ENCODE measurements around the gene EIF6.

Gene EIF6

GRCh38 chr20:35281506-35282101, 3.0 kb downstream of the EIF6 start:
- in situ Hi-C loops (cut with MboI; ENCODE audit: low sequenced_read_pairs) = no loop called here

GRCh38 chr20:35280523-35280922, 4.0 kb downstream of the EIF6 start:
- in situ Hi-C loops (cut with MboI; ENCODE audit: low sequenced_read_pairs) = no loop called here

- in situ Hi-C loops (cut with MboI; ENCODE audit: low sequenced_read_pairs) = no loop called here
Observed at GRCh38 chr20:35279533-35280174, 4.9 kb downstream of the EIF6 start.

GRCh38 chr20:35279040-35279439, 5.5 kb downstream of the EIF6 start:
- in situ Hi-C loops (cut with MboI; ENCODE audit: low sequenced_read_pairs) = no loop called here

GRCh38 chr20:35277531-35278395, 6.8 kb downstream of the EIF6 start, which contains the start of gene MMP24OS:
Gene MMP24OS (minus strand): TSS chr20:35278122. CDS start chr20:35277929, 193 bp downstream.
- in situ Hi-C loops (cut with MboI; ENCODE audit: low sequenced_read_pairs) = no loop called here

- in situ Hi-C loops (cut with MboI; ENCODE audit: low sequenced_read_pairs) = no loop called here
Observed at GRCh38 chr20:35277127-35277526, 7.4 kb downstream of the EIF6 start.

- in situ Hi-C loops (cut with MboI; ENCODE audit: low sequenced_read_pairs) = no loop called here
Observed at GRCh38 chr20:35276408-35276807, 8.2 kb downstream of the EIF6 start.

GRCh38 chr20:35275741-35276251, 8.8 kb downstream of the EIF6 start:
- in situ Hi-C loops (cut with MboI; ENCODE audit: low sequenced_read_pairs) = no loop called here

GRCh38 chr20:35274172-35275092, 10.1 kb downstream of the EIF6 start:
- in situ Hi-C loops (cut with MboI; ENCODE audit: low sequenced_read_pairs) = no loop called here

- in situ Hi-C loops (cut with MboI; ENCODE audit: low sequenced_read_pairs) = no loop called here
Observed at GRCh38 chr20:35273449-35274171, 11.0 kb downstream of the EIF6 start.

GRCh38 chr20:35271904-35272303, 12.7 kb downstream of the EIF6 start:
- in situ Hi-C loops (cut with MboI; ENCODE audit: low sequenced_read_pairs) = no loop called here

- in situ Hi-C loops (cut with MboI; ENCODE audit: low sequenced_read_pairs) = no loop called here
Observed at GRCh38 chr20:35271073-35271882, 13.3 kb downstream of the EIF6 start.

- in situ Hi-C loops (cut with MboI; ENCODE audit: low sequenced_read_pairs) = no loop called here
Observed at GRCh38 chr20:35270021-35270902, 14.3 kb downstream of the EIF6 start.

- in situ Hi-C loops (cut with MboI; ENCODE audit: low sequenced_read_pairs) = no loop called here
Observed at GRCh38 chr20:35269055-35269781, 15.4 kb downstream of the EIF6 start.

- in situ Hi-C loops (cut with MboI; ENCODE audit: low sequenced_read_pairs) = no loop called here
Observed at GRCh38 chr20:35267092-35267491, 17.5 kb downstream of the EIF6 start.

GRCh38 chr20:35264755-35265154, 19.8 kb downstream of the EIF6 start:
- in situ Hi-C loops (cut with MboI; ENCODE audit: low sequenced_read_pairs) = no loop called here

GRCh38 chr20:35263532-35264341, 20.8 kb downstream of the EIF6 start:
- in situ Hi-C loops (cut with MboI; ENCODE audit: low sequenced_read_pairs) = no loop called here
